T-cell (primary cell): Measurements from ENCODE around the gene HIP1. TPM values are rescaled to one million over a fixed set of nuclear protein-coding genes. Genes with fewer than 3 reads are reported as not detected.
"Not testable (repeated sequence)": the region's sequence is repeated elsewhere in the genome, so short reads cannot be mapped to it uniquely, and the experiment has no call there.

Experiments
- ATAC-seq, 4 experiments: fragments of 200-7000 bp in 3 of 4; fragments of 150-1000 bp in 1 of 4; cut with Tn5 transposase; replicated peaks in 1 of 4; 1 replicate in 3 of 4; 2 replicates in 1 of 4; pipeline ENCODE4 v1.10.0; 2021; ENCODE audit warnings: moderate library complexity in 3 of 4, mild to moderate bottlenecking in 2 of 4, moderate number of reproducible peaks in 1 of 4
- CTCF ChIA-PET, 2 donors: fragments of 300-600 bp; sonication (Branson Sonifier 250); formaldehyde crosslinking; loops; one replicate each; lab custom pipeline; 2022; ENCODE audit warnings: antibody characterized with exemption in 2 of 2; lab: Charles Lee
- POLR2A ChIA-PET, 2 donors: fragments of 300-600 bp; sonication (Branson Sonifier 250); formaldehyde crosslinking; loops; one replicate each; lab custom pipeline; 2022; ENCODE audit warnings: antibody characterized with exemption in 2 of 2; lab: Charles Lee
- DNase-seq, 35 experiments: peaks; one replicate each; pipeline versions ENCODE4 v3.0.0 to v3.0.0-alpha.2; 2013 to 2023
- H3K27ac ChIP-seq: one replicate; pipeline ENCODE4 v1.5.1; 2013; ENCODE audit warnings: low read length
- H3K27me3 ChIP-seq, 2 experiments: replicated peaks in 1 of 2; 1 replicate in 1 of 2; 2 replicates in 1 of 2; pipeline versions ENCODE4 v1.6.1 to v1.7.0; 2013; ENCODE audit warnings: low read length in 1 of 2, mixed read lengths in 1 of 2; ENCODE audit not compliant: control insufficient read depth in 2 of 2, insufficient read depth in 2 of 2; ENCODE audit errors: extremely low read depth in 1 of 2
- H3K36me3 ChIP-seq, 2 donors: 1 replicate in 1 of 2; 2 replicates in 1 of 2; pipeline versions ENCODE4 v1.6.1 to v1.7.0; 2013; ENCODE audit warnings: low read length in 1 of 2; ENCODE audit not compliant: control insufficient read depth in 2 of 2, insufficient read depth in 1 of 2; ENCODE audit errors: extremely low read depth in 1 of 2
- H3K4me1 ChIP-seq, 2 experiments: 1 replicate in 1 of 2; 2 replicates in 1 of 2; pipeline versions ENCODE4 v1.6.1 to v1.7.0; 2013; ENCODE audit warnings: low read length in 2 of 2, mixed read lengths in 1 of 2; ENCODE audit not compliant: insufficient read depth in 2 of 2, control insufficient read depth in 1 of 2; ENCODE audit errors: extremely low read depth in 1 of 2
- H3K4me3 ChIP-seq, 2 donors: 1 replicate in 1 of 2; 2 replicates in 1 of 2; pipeline versions ENCODE4 v1.5.1 to v1.7.0; 2013; ENCODE audit warnings: mild to moderate bottlenecking in 2 of 2, low read length in 1 of 2, moderate library complexity in 1 of 2; ENCODE audit not compliant: control insufficient read depth in 1 of 2; ENCODE audit errors: extremely low read depth in 1 of 2
- H3K9me3 ChIP-seq: 2 replicates; pipeline ENCODE4 v1.7.0; 2013
- H3K27ac Mint-ChIP-seq, 2 donors: one replicate each; pipeline ENCODE4 v1.8.0; 2020 to 2021; ENCODE audit warnings: mild to moderate bottlenecking in 2 of 2, mixed read lengths in 2 of 2
- H3K27me3 Mint-ChIP-seq, 2 donors: one replicate each; pipeline ENCODE4 v1.8.0; 2021 to 2022; ENCODE audit warnings: mixed read lengths in 2 of 2
- H3K36me3 Mint-ChIP-seq: one replicate; pipeline ENCODE4 v1.8.0; 2021; ENCODE audit warnings: mixed read lengths
- H3K4me1 Mint-ChIP-seq, 3 donors: one replicate each; pipeline ENCODE4 v1.8.0; 2020 to 2022; ENCODE audit warnings: mixed read lengths in 3 of 3, mild to moderate bottlenecking in 1 of 3
- H3K4me3 Mint-ChIP-seq, 3 donors: one replicate each; pipeline ENCODE4 v1.8.0; 2020 to 2022; ENCODE audit warnings: mild to moderate bottlenecking in 3 of 3, mixed read lengths in 3 of 3, moderate library complexity in 3 of 3
- H3K9me3 Mint-ChIP-seq, 3 donors: one replicate each; pipeline ENCODE4 v1.8.0; 2020 to 2022; ENCODE audit warnings: mixed read lengths in 3 of 3
- WGBS: methylation state at CpG from one replicate; pipeline ENCODE4 v1.1.5; 2013; ENCODE audit warnings: missing lambda C conversion rate; ENCODE audit not compliant: insufficient coverage; 5-methylcytosine and 5-hydroxymethylcytosine counted together
- total RNA-seq, 35 experiments: library from RNA in 6 of 35; stranded (reverse) in 6 of 35; fragments of 120-200 nt in 1 of 35; gene quantifications; one replicate each; pipeline versions ENCODE4 v1.2.1 to v1.2.4 and lab custom pipeline; 2013 to 2026

HIP1 gene
- total RNA-seq, 5 donors from 2014 or later (not counting 1 experiment from before 2014, with no cell fraction given): 3.2 to 8.4 (median 3.6) TPM

GRCh38 chr7:75689246-75690099, 49.3 kb downstream of the HIP1 start:
- 92% methylated on average over 7 of the region's 20 CpGs for WGBS
- Mint-ChIP-seq H3K27ac (no peak overlapping the region), H3K27me3 (peaks cover 6 to 9% of the 10 kb centered on the region in 2 donors), H3K36me3 (no peaks in the 10 kb centered on the region), H3K4me3 (no peak overlapping the region), H3K9me3 (no peaks in the 10 kb centered on the region), H3K4me1 (peaks cover 0 to 5% (median 0%) of the 10 kb centered on the region in 3 donors)
- Histone ChIP-seq H3K27ac (no peak overlapping the region), H3K36me3 (no peaks in the 10 kb centered on the region), H3K4me3 (no peak overlapping the region), H3K27me3 (peaks cover 0 to 17% of the 10 kb centered on the region in 2 experiments), H3K4me1 (peaks cover 0 to 2% of the 10 kb centered on the region in 2 experiments), H3K9me3 (no peaks in the 10 kb centered on the region)
- CTCF ChIA-PET: no interaction called here
- ATAC-seq (no peak), DNase-seq (no peak)
- POLR2A ChIA-PET: no interaction called here

GRCh38 chr7:75688200-75689136, 50.3 kb downstream of the HIP1 start:
- Mint-ChIP-seq H3K27ac (no peak overlapping the region), H3K36me3 (no peaks in the 10 kb centered on the region), H3K27me3 (peaks cover 6 to 9% of the 10 kb centered on the region in 2 donors), H3K4me1 (peaks cover 0 to 5% (median 0%) of the 10 kb centered on the region in 3 donors), H3K9me3 (no peaks in the 10 kb centered on the region), H3K4me3 (no peak overlapping the region)
- peaks cover 0 to 2% of the 10 kb centered on the region in 2 experiments for H3K4me1 ChIP-seq
- no peak for ATAC-seq
- WGBS: 58% methylated on average over 22 of the region's 37 CpGs
- no peaks in the 10 kb centered on the region for H3K9me3 ChIP-seq
- no peak for DNase-seq
- POLR2A ChIA-PET: no interaction called here
- H3K36me3 ChIP-seq: no peaks in the 10 kb centered on the region
- H3K27me3 ChIP-seq: peaks cover 0 to 17% of the 10 kb centered on the region in 2 experiments
- CTCF ChIA-PET: no interaction called here
- H3K4me3 ChIP-seq: no peak overlapping the region
- no peak overlapping the region for H3K27ac ChIP-seq

- no peak overlapping the region for H3K4me3 ChIP-seq
- H3K4me1 Mint-ChIP-seq: peaks cover 0 to 5% (median 0%) of the 10 kb centered on the region in 3 donors
- ATAC-seq (no peak), DNase-seq (no peak)
- H3K27ac ChIP-seq: no peak overlapping the region
- H3K9me3 Mint-ChIP-seq: no peaks in the 10 kb centered on the region
- H3K27ac Mint-ChIP-seq: no peak overlapping the region
- peaks cover 6 to 9% of the 10 kb centered on the region in 2 donors for H3K27me3 Mint-ChIP-seq
- H3K9me3 ChIP-seq: no peaks in the 10 kb centered on the region
- CTCF ChIA-PET: interaction anchor here in 1 of 2 donors (0.7 kb wide), 1 partner anchor 78 kb away, joined by 10 read pairs; no protein-coding TSS in a partner anchor
- WGBS: 98% methylated on average over 7 of the region's 12 CpGs
- POLR2A ChIA-PET: no interaction called here
- H3K36me3 ChIP-seq: no peaks in the 10 kb centered on the region
- no peaks in the 10 kb centered on the region for H3K36me3 Mint-ChIP-seq
- H3K4me1 ChIP-seq: peaks cover 0 to 2% of the 10 kb centered on the region in 2 experiments
- peaks cover 0 to 17% of the 10 kb centered on the region in 2 experiments for H3K27me3 ChIP-seq
- H3K4me3 Mint-ChIP-seq: no peak overlapping the region
Measured at GRCh38 chr7:75687246-75688088, 51.3 kb downstream of the HIP1 start.

GRCh38 chr7:75686551-75686950, 52.2 kb downstream of the HIP1 start:
- no peaks in the 10 kb centered on the region for H3K9me3 Mint-ChIP-seq

GRCh38 chr7:75682052-75682451, 56.7 kb downstream of the HIP1 start:
- H3K4me1 ChIP-seq, H3K27ac Mint-ChIP-seq, H3K9me3 ChIP-seq, H3K4me3 ChIP-seq, H3K27me3 ChIP-seq, H3K27ac ChIP-seq, H3K9me3 Mint-ChIP-seq, H3K36me3 Mint-ChIP-seq, H3K4me3 Mint-ChIP-seq, ATAC-seq, H3K36me3 ChIP-seq, H3K27me3 Mint-ChIP-seq, DNase-seq, H3K4me1 Mint-ChIP-seq: not testable (repeated sequence)
- ChIA-PET POLR2A (interaction anchor here in 1 of 2 donors (0.6 kb wide), 1 partner anchor 17 kb away, joined by 3 read pairs; no protein-coding TSS in a partner anchor), CTCF (interaction anchor here in 1 of 2 donors (0.6 kb wide), 1 partner anchor 55 kb away, joined by 6 read pairs; no protein-coding TSS in a partner anchor)
- 71% methylated on average over 4 of the region's 6 CpGs for WGBS

More at GRCh38 chr7:75686551-75686950, 52.2 kb downstream of the HIP1 start:
- no peaks in the 10 kb centered on the region for H3K36me3 Mint-ChIP-seq
- ATAC-seq (no peak), DNase-seq (no peak)
- H3K27ac Mint-ChIP-seq: no peak overlapping the region
- Histone ChIP-seq H3K27me3 (peaks cover 0 to 17% of the 10 kb centered on the region in 2 experiments), H3K27ac (no peak overlapping the region), H3K36me3 (no peaks in the 10 kb centered on the region), H3K4me3 (no peak overlapping the region), H3K4me1 (peaks cover 0 to 2% of the 10 kb centered on the region in 2 experiments), H3K9me3 (no peaks in the 10 kb centered on the region)
- peaks cover 0 to 5% (median 0%) of the 10 kb centered on the region in 3 donors for H3K4me1 Mint-ChIP-seq
- H3K4me3 Mint-ChIP-seq: no peak overlapping the region
- POLR2A ChIA-PET: interaction anchor here in 1 of 2 donors (0.7 kb wide), 1 partner anchor 8 kb away, joined by 4 read pairs; no protein-coding TSS in a partner anchor
- peaks cover 6 to 9% of the 10 kb centered on the region in 2 donors for H3K27me3 Mint-ChIP-seq
- CTCF ChIA-PET: interaction anchor here in 1 of 2 donors (0.5 to 0.7 kb wide), 2 partner anchors 77 to 138 kb away, joined by 4 to 10 read pairs; no protein-coding TSS in a partner anchor
